OCI-LY7 (cell line): ENCODE measurements around the gene QRFP. TPM values are rescaled to one million over a fixed set of nuclear protein-coding genes. Genes with fewer than 3 reads are reported as not detected.

Experiments
- BruUV-seq: library from RNA; stranded (reverse); fragments of 400-500 nt; replicated peaks from 2 replicates; lab custom pipeline; 2021; lab: Mats Ljungman, UMichigan
- CTCF ChIA-PET: fragments of 300-600 bp; sonication (Branson Sonifier 250); formaldehyde crosslinking; loops from one replicate; lab custom pipeline; 2022; ENCODE audit warnings: antibody characterized with exemption; ENCODE audit not compliant: unreplicated experiment; lab: Charles Lee
- POLR2A ChIA-PET: fragments of 300-600 bp; sonication (Branson Sonifier 250); formaldehyde crosslinking; loops from one replicate; lab custom pipeline; 2022; ENCODE audit warnings: antibody characterized with exemption; lab: Charles Lee
- DNase-seq: peaks from one replicate; pipeline ENCODE4 v3.0.0-alpha.2; 2015; ENCODE audit warnings: low spot score
- H2AFZ ChIP-seq: fragments of 200-600 bp; sonication (generic), shearing (Covaris generic); 2 replicates; pipeline ENCODE4 v1.6.1; 2014; ENCODE audit warnings: mild to moderate bottlenecking, antibody characterized with exemption, low read length, moderate library complexity
- H3K27ac ChIP-seq: fragments of 200-600 bp; sonication (generic); 2 replicates; pipeline ENCODE4 v1.5.1; 2014; ENCODE audit warnings: mixed run types, low read depth, mild to moderate bottlenecking, moderate library complexity, low read length, inconsistent platforms; ENCODE audit not compliant: poor library complexity, severe bottlenecking
- H3K36me3 ChIP-seq: fragments of 200-600 bp; sonication (generic); 2 replicates; pipeline ENCODE4 v1.6.1; 2014; ENCODE audit warnings: mild to moderate bottlenecking, antibody characterized with exemption, low read length, moderate library complexity, mixed read lengths; ENCODE audit not compliant: insufficient read depth
- H3K4me1 ChIP-seq: fragments of 200-600 bp; sonication (generic); 2 replicates; pipeline ENCODE4 v1.5.1; 2014; ENCODE audit warnings: mild to moderate bottlenecking, low read length; ENCODE audit not compliant: insufficient read depth, poor library complexity, severe bottlenecking
- H3K4me2 ChIP-seq: fragments of 200-600 bp; sonication (generic); 2 replicates; pipeline ENCODE4 v1.6.1; 2014; ENCODE audit warnings: mild to moderate bottlenecking, low read length
- H3K4me3 ChIP-seq: fragments of 200-600 bp; sonication (generic); 2 replicates; pipeline ENCODE4 v1.5.1; 2014; ENCODE audit warnings: mild to moderate bottlenecking, low read depth, low read length; ENCODE audit not compliant: poor library complexity, severe bottlenecking
- H3K79me2 ChIP-seq: fragments of 200-600 bp; sonication (generic); 2 replicates; pipeline ENCODE4 v1.6.1; 2016; ENCODE audit warnings: low read depth, mild to moderate bottlenecking, low read length, moderate library complexity, mixed read lengths; ENCODE audit not compliant: insufficient read depth
- H3K9me2 ChIP-seq: fragments of 200-600 bp; sonication (generic); 2 replicates; pipeline ENCODE4 v1.6.1; 2016; ENCODE audit warnings: mild to moderate bottlenecking, low read length, mixed read lengths; ENCODE audit not compliant: insufficient read depth
- H3K9me3 ChIP-seq: fragments of 200-600 bp; sonication (generic); 2 replicates; pipeline ENCODE4 v1.6.1; 2014; ENCODE audit warnings: mild to moderate bottlenecking, mixed run types, low read length, mixed read lengths
- H4K20me1 ChIP-seq: fragments of 200-600 bp; sonication (generic); 2 replicates; pipeline ENCODE4 v1.6.1; 2014; ENCODE audit warnings: mild to moderate bottlenecking, antibody characterized with exemption, low read length, moderate library complexity, mixed read lengths; ENCODE audit not compliant: insufficient read depth
- CTCF ChIP-seq: fragments of 200-600 bp; sonication (generic); conservative IDR thresholded peaks from 2 replicates; pipeline ENCODE4 v1.5.1; 2014; ENCODE audit warnings: mild to moderate bottlenecking, antibody characterized with exemption, low read length, moderate library complexity, mixed read lengths
- EZH2phosphoT487 ChIP-seq: fragments of 200-600 bp; sonication (generic); IDR thresholded peaks from 2 replicates; pipeline ENCODE4 v1.6.1; 2018; ENCODE audit warnings: low read depth, borderline replicate concordance, mild to moderate bottlenecking, mixed run types, antibody characterized with exemption, low read length, moderate library complexity, mixed read lengths
- intact Hi-C: fragments of 100-400 bp; cut with micrococcal nuclease; formaldehyde crosslinking; loops from one replicate; pipeline ENCODE4 v1.10.0; 2022; ENCODE audit not compliant: unreplicated experiment
- total RNA-seq, 2 experiments: library from RNA; depleted of rRNA in 1 of 2; stranded (reverse); fragments of >200 nt in 1 of 2; shearing (Covaris generic) in 1 of 2; gene quantifications; 2 replicates each; pipeline ENCODE4 v1.2.3, GENCODE V29; 2014 to 2022

Gene QRFP
- total RNA-seq, 2 experiments from 2014 or later: not detected

DNA sequence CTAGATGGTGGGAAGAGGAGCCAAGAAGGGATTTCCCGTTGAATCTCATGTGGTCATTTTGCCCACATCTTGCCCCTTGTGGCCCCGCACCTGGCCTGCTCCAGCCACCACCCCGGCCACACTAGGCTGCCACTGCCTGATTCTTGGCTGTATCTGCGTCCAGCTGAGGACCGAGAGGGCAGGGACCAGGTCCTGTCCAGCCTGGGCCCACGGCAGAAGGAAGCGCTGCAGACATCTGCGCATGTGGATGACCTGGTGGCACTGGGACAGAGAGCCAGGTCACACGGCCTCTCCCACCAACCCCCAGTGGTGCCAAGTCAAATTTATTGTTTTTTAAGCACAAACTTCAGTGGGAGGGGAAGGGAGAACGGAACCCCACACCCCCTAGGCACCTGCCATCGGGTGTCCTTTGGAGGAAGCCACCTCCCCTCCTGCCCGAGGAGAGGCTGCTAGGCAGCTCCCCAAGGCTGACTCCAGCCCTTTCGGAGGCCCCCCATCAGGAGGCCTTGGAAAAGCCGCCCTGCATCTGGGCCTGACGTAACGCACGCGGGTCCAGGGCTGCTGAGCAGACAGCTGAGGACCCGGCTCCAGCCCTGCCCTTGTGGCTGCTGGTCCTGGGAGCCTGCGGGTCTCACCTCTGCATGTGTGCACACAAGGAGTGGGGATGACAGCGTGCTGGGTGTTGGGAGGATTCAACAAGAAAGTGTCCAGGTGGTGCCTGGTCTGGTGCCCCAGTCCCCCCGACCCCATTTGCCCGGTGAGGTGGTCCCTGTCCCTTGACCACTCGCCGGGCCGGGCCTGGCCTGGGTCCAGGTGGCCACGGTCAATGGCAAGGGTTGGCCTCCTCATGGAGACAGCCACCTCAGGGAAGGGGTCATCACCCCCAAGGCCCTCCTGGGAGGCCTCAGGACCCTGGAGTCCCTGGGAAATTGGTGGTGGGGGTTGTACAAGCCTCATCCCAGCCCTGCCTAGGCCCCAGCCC lies 5.9 kb upstream of the QRFP start:
- intact Hi-C loops: no loop called here
- ChIA-PET CTCF (no interaction called here), POLR2A (no interaction called here)
- TF ChIP-seq CTCF (no peak), EZH2phosphoT487 (no peak)
- no peaks in the 10 kb centered on the region for H3K36me3 ChIP-seq
- no TSS peak for BruUV-seq
- no peak overlapping the region for H3K4me2 ChIP-seq
- no peak for DNase-seq
- H3K9me3 ChIP-seq: no peaks in the 10 kb centered on the region
- no peak overlapping the region for H2AFZ ChIP-seq
- H3K9me2 ChIP-seq: no peaks in the 10 kb centered on the region
- H3K4me1 ChIP-seq: no peaks in the 10 kb centered on the region
- no peak overlapping the region for H3K4me3 ChIP-seq
- no peak overlapping the region for H3K27ac ChIP-seq
- no peaks in the 10 kb centered on the region for H4K20me1 ChIP-seq
- H3K79me2 ChIP-seq: no peaks in the 10 kb centered on the region

- TF ChIP-seq EZH2phosphoT487 (no peak), CTCF (no peak)
- ChIA-PET POLR2A (no interaction called here), CTCF (no interaction called here)
- Histone ChIP-seq H3K79me2 (no peaks in the 10 kb centered on the region), H3K36me3 (no peaks in the 10 kb centered on the region), H3K4me3 (no peak overlapping the region), H3K27ac (no peak overlapping the region), H3K9me3 (no peaks in the 10 kb centered on the region), H3K9me2 (no peaks in the 10 kb centered on the region), H4K20me1 (no peaks in the 10 kb centered on the region), H2AFZ (no peak overlapping the region), H3K4me1 (no peaks in the 10 kb centered on the region), H3K4me2 (no peak overlapping the region)
- no TSS peak for BruUV-seq
- DNase-seq: no peak
- intact Hi-C loops: no loop called here
These were observed 5.0 kb upstream of the QRFP start for GRCh38 chr9:130901498-130902203.
